Breast epithelium (tissue), 4 donors: ENCODE data around the gene LAS1L. TPM values are rescaled to one million over a fixed set of nuclear protein-coding genes. Genes with fewer than 3 reads are reported as not detected.

Source experiments
- DNase-seq, 2 donors: peaks; one replicate each; pipeline ENCODE4 v3.0.0-alpha.2; 2019; ENCODE audit warnings: low spot score in 2 of 2
- H3K27ac ChIP-seq, 2 donors: fragments of 200-600 bp; sonication (generic) in 1 of 2; one replicate each; pipeline ENCODE4 v1.5.1; 2016 to 2019; ENCODE audit warnings: mild to moderate bottlenecking in 1 of 2
- H3K27me3 ChIP-seq, 2 donors: fragments of 200-600 bp; sonication (generic) in 1 of 2; one replicate each; pipeline versions ENCODE4 v1.5.1 to v1.6.0; 2017 to 2019; ENCODE audit warnings: control low read depth in 1 of 2, mild to moderate bottlenecking in 1 of 2
- H3K36me3 ChIP-seq: fragments of 200-600 bp; one replicate; pipeline ENCODE4 v1.5.1; 2019
- H3K4me1 ChIP-seq, 2 donors: fragments of 200-600 bp; sonication (generic); one replicate each; pipeline ENCODE4 v1.5.1; 2016 to 2019; ENCODE audit warnings: control low read depth in 1 of 2
- H3K4me3 ChIP-seq, 3 donors: fragments of 200-600 bp; sonication (generic); 1 replicate in 2 of 3; 2 replicates in 1 of 3; pipeline ENCODE4 v1.5.1; 2016 to 2019; ENCODE audit warnings: mild to moderate bottlenecking in 3 of 3, moderate library complexity in 2 of 3
- H3K9me3 ChIP-seq, 2 donors: fragments of 200-600 bp; sonication (generic) in 1 of 2; one replicate each; pipeline ENCODE4 v1.5.1; 2016 to 2019; ENCODE audit warnings: control low read depth in 1 of 2
- POLR2A ChIP-seq: fragments of 450-650 bp; IDR thresholded peaks from one replicate; pipeline ENCODE4 v1.6.1; 2016; ENCODE audit warnings: antibody characterized with exemption, mild to moderate bottlenecking, moderate library complexity
- POLR2AphosphoS5 ChIP-seq, 3 donors: sonication (generic); formaldehyde crosslinking; IDR thresholded peaks; one replicate each; pipeline ENCODE4 v1.6.1; 2017; ENCODE audit warnings: antibody characterized with exemption in 3 of 3
- intact Hi-C: fragments of 100-400 bp; cut with DNase I; formaldehyde crosslinking; loops from one replicate; pipeline ENCODE4 v1.15.1; 2023; ENCODE audit warnings: low total_unique reads
- total RNA-seq, 3 donors: library from RNA; depleted of rRNA; stranded (reverse); fragments of >200 nt; gene quantifications; one replicate each; pipeline ENCODE4 v1.1.0, GENCODE V29; 2016
- TF ChIP-seq, protein P1 (sequence below), 3 donors: fragments of 450-650 bp; IDR thresholded peaks; one replicate each; pipeline ENCODE4 v1.5.1; 2016 to 2017; ENCODE audit warnings: antibody characterized with exemption in 3 of 3, mild to moderate bottlenecking in 3 of 3, moderate library complexity in 3 of 3

Gene LAS1L
- total RNA-seq, 3 donors from 2014 or later, result 26.9 to 35.4 (median 35.1) TPM

- H3K27ac ChIP-seq, result no peak overlapping the region
- H3K9me3 ChIP-seq, result peaks cover 4 to 41% of the 10 kb centered on the region in 2 donors
- intact Hi-C loops, result no loop called here
These were observed 58.0 kb downstream of the LAS1L start for GRCh38 chrX:65476564-65476963.

DNA sequence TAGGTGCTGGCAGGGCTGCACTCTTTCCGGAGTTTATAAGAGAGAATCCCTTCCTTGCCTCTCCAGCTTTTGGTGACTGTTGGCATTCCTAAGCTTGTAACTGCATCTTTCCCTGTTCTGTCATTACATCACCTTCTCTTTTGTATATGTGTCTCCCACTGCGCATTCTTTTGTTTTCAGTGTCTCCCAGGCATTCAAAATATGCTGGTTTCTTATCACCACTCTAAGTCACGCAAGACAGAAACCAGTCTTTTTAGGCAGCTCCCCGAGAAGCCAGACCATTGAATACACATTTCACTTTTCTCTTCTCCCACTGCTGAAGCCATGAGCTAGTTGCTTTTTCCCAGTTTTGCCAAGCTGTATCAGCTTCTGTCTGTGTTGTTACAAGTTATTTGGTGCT is 71.0 kb downstream of the LAS1L start:
- Histone ChIP-seq H3K27ac (no peak overlapping the region), H3K4me1 (no peaks in the 10 kb centered on the region), H3K9me3 (peaks cover 6 to 8% of the 10 kb centered on the region in 2 donors), H3K27me3 (no peaks in the 10 kb centered on the region), H3K36me3 (no peaks in the 10 kb centered on the region), H3K4me3 (no peak overlapping the region)
- no peak for TF ChIP-seq POLR2AphosphoS5 (IDR thresholded peaks at IDR 0.05)
- no peak for TF ChIP-seq POLR2A
- TF ChIP-seq, protein P1, sequence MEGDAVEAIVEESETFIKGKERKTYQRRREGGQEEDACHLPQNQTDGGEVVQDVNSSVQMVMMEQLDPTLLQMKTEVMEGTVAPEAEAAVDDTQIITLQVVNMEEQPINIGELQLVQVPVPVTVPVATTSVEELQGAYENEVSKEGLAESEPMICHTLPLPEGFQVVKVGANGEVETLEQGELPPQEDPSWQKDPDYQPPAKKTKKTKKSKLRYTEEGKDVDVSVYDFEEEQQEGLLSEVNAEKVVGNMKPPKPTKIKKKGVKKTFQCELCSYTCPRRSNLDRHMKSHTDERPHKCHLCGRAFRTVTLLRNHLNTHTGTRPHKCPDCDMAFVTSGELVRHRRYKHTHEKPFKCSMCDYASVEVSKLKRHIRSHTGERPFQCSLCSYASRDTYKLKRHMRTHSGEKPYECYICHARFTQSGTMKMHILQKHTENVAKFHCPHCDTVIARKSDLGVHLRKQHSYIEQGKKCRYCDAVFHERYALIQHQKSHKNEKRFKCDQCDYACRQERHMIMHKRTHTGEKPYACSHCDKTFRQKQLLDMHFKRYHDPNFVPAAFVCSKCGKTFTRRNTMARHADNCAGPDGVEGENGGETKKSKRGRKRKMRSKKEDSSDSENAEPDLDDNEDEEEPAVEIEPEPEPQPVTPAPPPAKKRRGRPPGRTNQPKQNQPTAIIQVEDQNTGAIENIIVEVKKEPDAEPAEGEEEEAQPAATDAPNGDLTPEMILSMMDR (IDR thresholded peaks at IDR 0.05), result no peak
- intact Hi-C loops, result no loop called here
- no peak for DNase-seq

More at GRCh38 chrX:65476564-65476963, 58.0 kb downstream of the LAS1L start:
- Histone ChIP-seq H3K36me3 (no peaks in the 10 kb centered on the region), H3K27me3 (peaks cover 0 to 17% of the 10 kb centered on the region in 2 donors), H3K4me3 (no peak overlapping the region), H3K4me1 (no peaks in the 10 kb centered on the region)
- TF ChIP-seq, protein P1 (IDR thresholded peaks at IDR 0.05), result no peak
- no peak for TF ChIP-seq POLR2AphosphoS5 (IDR thresholded peaks at IDR 0.05)
- TF ChIP-seq POLR2A, result no peak
- no peak for DNase-seq

Other genes starting within 250 kb of the LAS1L start
- gene MSN, start 132.9 kb upstream of the LAS1L start, total RNA-seq, result 100 to 1,000 TPM; 132 to 190 (median 182) TPM